SH-SY5Y (cell line): ENCODE measurements around the gene SPATA25.

Experiments
- GATA2 ChIP-seq: IDR thresholded peaks from 2 replicates; pipeline ENCODE4 v1.6.1; 2011; ENCODE audit warnings: mild to moderate bottlenecking, low read depth, low read length
- GATA3 ChIP-seq: IDR thresholded peaks from 2 replicates; pipeline ENCODE4 v1.6.1; 2011; ENCODE audit warnings: low read depth, mild to moderate bottlenecking, low read length, moderate library complexity

- no peak for TF ChIP-seq GATA2
- no peak for TF ChIP-seq GATA3
Observed at GRCh38 chr20:45920462-45921336, 33.3 kb upstream of the SPATA25 start.
